NCI-H128 (cell line): ENCODE results near the gene SOX8.

Source experiments
- DNase-seq: peaks from one replicate; lab custom pipeline; 2025; ENCODE audit not compliant: unreplicated experiment; lab: John Stamatoyannopoulos, UW

The SOX8 gene

DNA sequence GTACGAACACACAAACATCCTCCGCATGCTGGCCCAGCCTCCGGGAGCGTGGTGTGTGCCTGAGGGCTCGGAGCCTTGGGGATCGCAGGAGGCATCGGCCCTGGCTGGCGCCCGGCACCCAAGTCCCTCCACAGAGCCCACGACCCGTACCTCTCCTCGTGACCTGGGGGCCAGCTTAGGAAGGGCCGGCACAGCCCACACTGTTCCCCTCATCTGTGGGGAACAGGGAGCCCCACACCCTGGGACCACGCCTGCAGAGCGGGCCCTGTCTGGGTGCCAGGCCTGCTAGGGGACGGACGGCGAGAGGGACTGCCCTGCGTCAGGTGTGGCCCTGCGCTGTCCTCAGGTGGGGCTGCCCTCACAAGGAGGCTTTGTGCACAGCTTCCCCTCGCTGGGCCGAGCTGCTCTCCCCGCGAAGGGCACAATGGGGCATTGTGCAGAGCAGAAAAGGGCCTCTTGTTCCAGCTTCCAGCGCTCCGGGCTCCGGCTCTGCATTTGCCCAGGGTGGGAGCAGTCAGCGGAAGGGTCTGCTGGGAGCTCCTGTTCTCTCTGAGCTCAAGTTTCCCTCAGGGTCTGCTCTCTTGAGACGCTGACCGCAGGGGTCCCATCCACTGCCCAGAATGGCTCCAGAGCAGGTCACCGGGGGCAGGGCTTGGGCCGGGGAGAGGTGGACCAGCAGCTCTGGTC is 9.1 kb upstream of the SOX8 start:
- DNase-seq, result no peak

DNA sequence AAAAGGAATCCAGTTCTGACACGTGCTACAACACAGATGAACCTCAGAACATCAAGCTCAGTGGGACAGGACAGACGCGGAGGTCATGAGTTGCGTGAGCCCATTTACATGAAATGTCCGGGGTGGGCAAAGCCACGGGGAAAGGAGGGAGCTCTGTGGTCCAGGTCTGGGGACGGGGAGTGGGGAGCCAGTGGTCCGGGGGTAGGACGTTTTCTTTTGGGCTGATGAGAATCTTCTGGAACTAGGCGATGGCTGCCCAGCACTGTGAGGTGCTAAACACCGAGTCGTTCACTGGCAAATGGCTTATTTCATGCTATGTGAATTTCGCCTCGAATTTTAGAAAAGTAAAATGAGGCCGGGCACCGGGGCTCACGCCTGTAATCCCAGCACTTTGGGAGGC is 8.2 kb upstream of the SOX8 start:
- DNase-seq, result no peak

DNA sequence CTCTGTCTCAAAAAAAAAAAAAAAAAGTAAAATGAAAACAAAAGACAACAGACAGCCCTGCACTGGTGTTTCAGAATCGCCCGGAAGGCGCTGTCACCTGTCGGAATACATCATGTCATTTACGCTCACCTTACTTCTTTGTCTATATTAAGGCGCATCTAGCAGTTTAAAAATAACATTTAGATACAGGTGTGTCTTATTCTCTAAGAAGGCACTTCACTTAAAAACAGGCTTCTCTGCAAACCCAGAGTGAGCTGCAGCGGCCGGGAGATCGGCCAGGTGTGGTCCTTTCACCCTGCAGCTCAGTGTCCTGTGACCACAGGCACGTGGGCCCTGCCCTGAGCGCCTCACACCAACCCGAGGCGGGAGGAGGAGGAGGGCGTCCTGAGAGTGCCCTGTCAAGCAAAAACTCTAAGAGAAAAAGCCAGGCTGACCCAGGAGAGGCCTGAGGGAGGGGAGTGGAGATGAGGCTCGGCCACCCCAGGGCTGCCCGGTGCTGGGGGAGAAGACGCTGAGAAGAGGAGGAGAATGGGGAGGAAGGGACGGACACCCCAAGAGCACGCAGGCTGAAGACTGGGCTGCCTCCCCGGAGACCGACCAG is 7.5 kb upstream of the SOX8 start:
- no peak for DNase-seq

- no peak for DNase-seq
These were observed 6.8 kb upstream of the SOX8 start for GRCh38 chr16:974611-975261.

DNA sequence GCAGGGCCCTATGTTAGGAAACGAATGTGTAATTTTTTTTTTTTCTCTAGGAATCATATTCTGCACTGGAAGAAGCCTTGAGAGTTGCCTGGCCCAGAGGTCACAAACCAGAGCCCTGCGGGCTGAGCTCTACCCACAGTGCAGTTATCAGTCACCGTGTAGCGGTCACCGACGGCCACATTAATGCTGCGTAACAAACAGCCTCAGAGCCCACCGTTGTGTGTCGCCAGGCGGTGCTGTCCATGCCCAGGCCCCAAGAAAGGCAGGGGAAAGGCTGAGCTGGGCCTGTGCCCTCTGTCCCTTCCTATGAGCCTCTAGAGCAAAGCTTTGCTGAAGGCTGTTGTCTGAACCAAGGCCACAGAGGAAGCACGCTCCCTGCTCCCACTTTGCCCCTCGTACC is 6.3 kb upstream of the SOX8 start:
- no peak for DNase-seq

- no peak for DNase-seq
These were observed 5.1 kb upstream of the SOX8 start for GRCh38 chr16:976389-976931.

- no peak for DNase-seq
These were observed 4.4 kb upstream of the SOX8 start for GRCh38 chr16:977081-977701.

DNA sequence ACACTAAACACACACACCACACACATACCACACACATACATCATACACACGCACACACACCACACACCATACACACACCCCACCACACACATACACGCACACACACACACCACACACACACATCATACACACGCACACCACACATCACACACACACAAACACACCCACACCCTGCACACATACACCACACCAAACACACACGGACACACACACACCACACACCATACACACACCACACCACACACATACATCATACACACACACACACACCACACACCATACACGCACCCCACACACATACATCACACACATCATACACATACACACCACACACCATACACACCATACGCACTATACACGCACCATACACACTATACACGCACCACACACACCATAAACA is 3.7 kb upstream of the SOX8 start:
- DNase-seq, result no peak

- no peak for DNase-seq
These were observed 3.2 kb upstream of the SOX8 start for GRCh38 chr16:978403-978802.

GRCh38 chr16:979147-979546 is 2.4 kb upstream of the SOX8 start:
- DNase-seq, result no peak

DNA sequence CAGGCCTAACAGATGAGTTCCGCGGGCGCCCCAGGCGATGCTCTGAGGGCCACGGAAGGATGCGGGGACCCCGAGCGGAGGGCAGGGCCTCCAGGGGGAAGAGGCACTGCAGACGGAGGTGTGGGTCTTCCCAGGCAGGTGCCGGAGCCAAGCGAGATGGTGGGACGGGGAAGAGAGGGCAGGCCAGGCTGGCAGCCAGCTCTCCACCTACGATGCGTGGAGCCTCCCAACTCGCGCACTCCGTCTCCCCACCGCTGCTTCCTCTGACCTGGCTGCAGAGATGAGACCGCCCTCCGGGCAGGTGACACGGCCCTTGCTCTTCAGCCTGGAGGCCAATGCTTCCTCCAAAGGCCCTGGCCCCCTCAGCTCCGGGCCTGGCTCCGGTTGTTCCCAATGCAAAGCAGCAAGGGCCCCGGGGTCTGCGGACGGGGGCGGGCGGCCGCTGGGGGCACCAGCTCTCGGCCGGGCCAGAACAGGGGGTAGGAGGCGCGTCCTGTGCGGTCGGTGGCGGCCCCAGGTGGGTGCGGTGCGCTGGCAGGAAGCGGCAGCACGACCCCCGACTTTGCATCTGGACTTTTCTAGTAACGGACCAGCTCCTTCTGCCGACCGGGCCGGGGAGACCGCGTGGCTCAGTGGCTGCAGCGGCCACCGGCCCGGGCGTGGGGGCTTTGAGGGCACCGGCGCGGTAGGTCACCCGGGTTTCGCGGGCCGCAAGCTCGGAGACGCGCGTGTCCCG is 1.5 kb upstream of the SOX8 start:
- no peak for DNase-seq

GRCh38 chr16:980595-980854 is 1.0 kb upstream of the SOX8 start:
- no peak for DNase-seq

DNA sequence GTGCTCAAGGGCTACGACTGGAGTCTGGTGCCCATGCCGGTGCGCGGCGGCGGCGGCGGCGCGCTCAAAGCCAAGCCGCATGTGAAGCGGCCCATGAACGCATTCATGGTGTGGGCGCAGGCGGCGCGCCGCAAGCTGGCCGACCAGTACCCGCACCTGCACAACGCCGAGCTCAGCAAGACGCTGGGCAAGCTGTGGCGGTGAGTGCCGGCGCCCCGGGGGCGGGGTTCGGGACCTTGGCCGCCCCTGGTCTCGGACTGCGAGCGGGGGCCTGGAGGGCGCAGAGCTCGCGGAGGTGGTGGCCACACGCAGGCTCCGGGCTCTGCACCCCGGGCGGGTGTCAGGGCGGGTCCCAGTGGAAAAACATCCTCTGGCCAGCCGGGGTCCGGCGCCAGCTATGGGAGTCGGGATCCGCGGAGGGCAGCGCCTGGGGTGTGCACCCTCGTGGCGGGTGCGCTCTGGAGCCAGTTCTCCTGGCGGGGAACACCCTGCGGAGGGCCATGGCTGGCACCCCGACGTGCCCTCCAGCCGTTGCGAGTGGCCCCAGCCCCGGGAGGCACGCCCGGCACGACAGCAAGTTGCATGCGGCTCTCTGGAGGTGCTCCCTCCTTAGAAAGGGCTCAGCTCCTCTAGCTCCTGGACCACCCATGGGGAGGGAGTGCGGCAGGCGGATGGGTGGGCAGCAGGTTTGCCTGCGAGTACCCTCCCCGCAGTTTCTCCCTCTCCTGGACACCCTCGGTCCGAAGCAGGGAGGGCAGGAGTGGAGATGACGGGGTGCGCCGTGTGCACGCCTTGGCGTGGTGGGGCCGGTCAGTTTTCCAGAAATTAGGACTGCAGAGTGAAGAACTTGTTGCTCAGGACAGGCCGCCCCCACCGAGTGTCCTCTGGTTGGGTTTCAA is 824 bp downstream of the SOX8 start:
- DNase-seq, result no peak

DNA sequence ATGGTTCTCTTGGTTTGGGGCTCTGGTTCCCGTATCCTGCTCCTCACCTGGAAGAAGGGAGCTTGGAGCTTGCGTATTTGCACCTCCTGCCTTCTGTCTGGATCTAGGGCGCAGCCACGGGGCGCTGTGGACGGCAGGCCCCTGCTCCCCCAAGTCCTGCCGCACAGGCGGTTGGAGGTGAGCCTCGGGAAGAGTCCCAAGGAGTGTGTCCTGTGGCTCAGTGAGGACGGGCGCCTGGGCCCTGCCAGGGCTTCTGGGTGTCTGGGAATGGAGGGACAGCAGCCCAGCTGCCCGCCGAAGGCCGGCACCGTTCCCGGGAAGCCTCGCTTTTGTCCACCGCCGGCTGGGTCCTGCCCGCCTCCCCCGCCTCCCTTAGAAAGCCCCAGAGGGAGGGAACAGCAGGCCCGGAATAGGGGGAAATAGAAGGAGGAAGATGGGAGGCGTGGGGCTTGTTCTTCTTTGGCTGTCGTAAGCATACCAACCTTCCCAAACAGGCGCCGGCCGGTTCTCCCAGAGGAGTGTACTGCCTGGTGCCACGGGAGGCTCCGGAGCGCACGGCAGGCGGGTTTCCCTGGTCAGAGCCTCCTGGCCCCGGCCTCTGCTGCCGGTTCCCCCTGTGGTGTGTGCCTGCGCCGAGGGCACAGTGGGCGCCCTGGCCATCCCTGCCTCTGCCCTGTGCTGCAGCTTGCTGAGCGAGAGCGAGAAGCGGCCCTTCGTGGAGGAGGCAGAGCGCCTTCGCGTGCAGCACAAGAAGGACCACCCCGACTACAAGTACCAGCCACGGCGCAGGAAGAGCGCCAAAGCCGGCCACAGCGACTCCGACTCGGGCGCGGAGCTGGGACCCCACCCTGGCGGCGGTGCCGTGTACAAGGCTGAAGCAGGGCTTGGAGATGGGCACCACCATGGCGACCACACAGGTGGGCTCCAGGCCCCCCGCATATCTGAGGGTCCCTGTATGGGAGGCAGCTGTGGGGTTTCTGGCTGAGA is 1.8 kb downstream of the SOX8 start:
- no peak for DNase-seq

DNA sequence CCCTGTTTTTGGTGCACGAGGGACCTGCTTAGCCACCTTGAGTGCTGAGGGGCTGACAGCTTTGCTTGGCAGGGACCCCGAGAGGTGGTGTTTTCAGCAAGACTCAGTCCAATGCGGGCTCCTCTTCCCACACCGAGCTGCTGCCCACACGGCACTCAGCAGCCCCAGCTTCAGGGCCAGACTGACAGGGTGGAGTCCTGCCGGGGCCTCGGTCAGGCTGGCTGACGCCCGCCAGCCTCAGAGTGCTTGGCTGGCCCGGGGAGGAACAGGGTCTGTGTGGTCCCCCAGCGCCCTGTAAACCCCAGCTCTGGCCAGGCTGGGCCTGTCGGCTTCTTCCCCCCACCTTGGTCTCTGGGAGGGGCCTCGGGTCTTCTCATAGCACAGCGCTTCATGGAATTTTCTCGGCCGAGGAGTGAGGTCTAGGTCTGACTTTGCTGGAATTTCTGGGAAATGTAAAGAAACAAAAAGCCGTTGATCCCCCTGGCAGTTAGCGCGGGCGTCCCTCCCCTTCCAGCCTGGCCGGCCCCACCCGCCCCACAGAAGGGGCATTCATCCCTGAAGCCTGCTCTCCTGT is 2.6 kb downstream of the SOX8 start:
- no peak for DNase-seq

DNA sequence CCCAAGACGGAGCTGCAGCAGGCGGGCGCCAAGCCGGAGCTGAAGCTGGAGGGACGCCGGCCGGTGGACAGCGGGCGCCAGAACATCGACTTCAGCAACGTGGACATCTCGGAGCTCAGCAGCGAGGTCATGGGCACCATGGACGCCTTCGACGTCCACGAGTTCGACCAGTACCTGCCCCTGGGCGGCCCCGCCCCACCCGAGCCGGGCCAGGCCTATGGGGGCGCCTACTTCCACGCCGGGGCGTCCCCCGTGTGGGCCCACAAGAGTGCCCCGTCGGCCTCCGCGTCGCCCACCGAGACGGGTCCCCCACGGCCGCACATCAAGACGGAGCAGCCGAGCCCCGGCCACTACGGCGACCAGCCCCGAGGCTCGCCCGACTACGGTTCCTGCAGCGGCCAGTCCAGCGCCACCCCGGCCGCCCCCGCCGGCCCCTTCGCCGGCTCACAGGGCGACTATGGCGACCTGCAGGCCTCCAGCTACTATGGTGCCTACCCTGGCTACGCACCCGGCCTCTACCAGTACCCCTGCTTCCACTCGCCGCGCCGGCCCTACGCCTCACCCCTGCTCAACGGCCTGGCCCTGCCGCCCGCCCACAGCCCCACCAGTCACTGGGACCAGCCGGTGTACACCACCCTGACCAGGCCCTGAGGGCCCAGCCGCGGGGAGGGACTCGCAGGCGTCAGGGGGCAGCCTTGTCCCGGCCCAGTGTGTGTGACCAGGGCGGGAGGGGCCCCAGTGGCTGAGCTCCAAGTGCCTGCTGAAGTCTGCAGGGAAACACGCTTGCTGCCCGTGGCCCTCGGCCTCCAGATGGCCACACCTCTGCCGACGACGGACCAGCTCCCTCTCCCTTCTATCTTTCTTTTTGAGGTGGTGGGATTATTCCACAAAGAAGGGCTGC is 3.4 kb downstream of the SOX8 start:
- no peak for DNase-seq

DNA sequence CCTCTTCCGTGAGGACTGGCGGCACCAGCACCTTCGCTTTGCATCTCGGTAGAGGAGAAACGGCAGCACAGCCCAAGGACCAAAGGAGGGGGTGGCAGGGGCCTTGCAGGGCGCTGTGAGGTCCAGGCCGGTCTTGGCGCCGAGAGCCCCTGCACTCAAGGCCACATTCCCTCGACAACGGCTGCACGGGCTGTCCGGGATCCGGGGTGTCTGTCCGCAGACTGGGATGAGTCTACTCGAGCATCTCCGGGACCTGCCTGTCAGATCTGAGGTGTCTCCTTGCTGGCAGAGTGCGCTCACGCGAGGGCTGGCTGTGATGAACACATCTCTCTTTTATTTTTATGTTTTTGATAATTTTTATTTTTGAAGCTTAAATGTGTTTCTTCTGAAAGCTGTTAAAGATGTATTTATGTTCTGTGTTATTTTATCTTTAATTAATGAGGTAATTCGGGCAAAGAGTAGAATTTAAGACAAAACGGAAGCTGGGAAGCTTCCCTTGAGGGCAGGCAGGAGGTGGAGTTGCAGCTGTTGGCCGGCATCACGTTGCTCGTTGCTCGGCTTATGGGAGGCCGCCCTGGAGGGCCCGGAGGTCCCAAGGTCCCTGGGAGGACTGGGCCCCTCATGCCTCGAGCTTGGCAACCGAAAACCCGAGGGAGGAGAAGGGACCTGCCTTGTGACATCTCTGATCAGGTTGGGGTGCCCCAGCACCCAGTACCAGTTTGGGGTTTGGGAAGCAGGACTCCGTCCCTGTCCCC is 4.3 kb downstream of the SOX8 start:
- no peak for DNase-seq
